HepG2 (cell line): Measurements from ENCODE around the gene GGA1. TPM values are rescaled to one million over a fixed set of nuclear protein-coding genes. Genes with fewer than 3 reads are reported as not detected.

Experiments
- ARID5B ChIP-seq: IDR thresholded peaks from 2 replicates; pipeline ENCODE4 v1.4.0; 2020; ENCODE audit warnings: mild to moderate bottlenecking, missing genetic modification reagents
- BATF2 ChIP-seq: sonication (generic); formaldehyde crosslinking; IDR thresholded peaks from 2 replicates; pipeline ENCODE4 v1.8.0; 2022; ENCODE audit warnings: mild to moderate bottlenecking, missing genetic modification reagents, moderate library complexity
- BCLAF1 ChIP-seq: fragments of 450-650 bp; IDR thresholded peaks from 2 replicates; pipeline ENCODE4 v1.6.1; 2017; ENCODE audit warnings: mild to moderate bottlenecking
- ETV6 ChIP-seq: sonication (generic); formaldehyde crosslinking; conservative IDR thresholded peaks from 2 replicates; pipeline ENCODE4 v1.4.0; 2020; ENCODE audit warnings: missing genetic modification reagents
- FOXK1 ChIP-seq: sonication (generic); formaldehyde crosslinking; IDR thresholded peaks from 2 replicates; pipeline ENCODE4 v1.4.0; 2020; ENCODE audit warnings: low read depth, missing genetic modification reagents, borderline replicate concordance
- HNRNPK ChIP-seq: fragments of 200-400 bp; formaldehyde crosslinking; IDR thresholded peaks from 2 replicates; pipeline ENCODE4 v1.6.1; 2018; ENCODE audit warnings: low read length, low read depth, moderate library complexity, mild to moderate bottlenecking; ENCODE audit not compliant: poor library complexity, severe bottlenecking
- NFAT5 ChIP-seq: sonication (generic); formaldehyde crosslinking; IDR thresholded peaks from 2 replicates; pipeline ENCODE4 v1.4.0; 2020; ENCODE audit warnings: missing genetic modification reagents
- NFYC ChIP-seq: IDR thresholded peaks from 2 replicates; pipeline ENCODE4 v1.6.1; 2016; ENCODE audit warnings: missing genetic modification reagents, missing compliant biosample characterization
- THAP7 ChIP-seq: sonication (generic); formaldehyde crosslinking; IDR thresholded peaks from 2 replicates; pipeline ENCODE4 v1.8.1; 2023; ENCODE audit warnings: mild to moderate bottlenecking, missing genetic modification reagents
- TOPORS ChIP-seq: sonication (generic); formaldehyde crosslinking; IDR thresholded peaks from 2 replicates; pipeline ENCODE4 v1.8.0; 2023; ENCODE audit warnings: mild to moderate bottlenecking, missing genetic modification reagents
- ZBTB8A ChIP-seq: sonication (generic); formaldehyde crosslinking; IDR thresholded peaks from 2 replicates; pipeline ENCODE4 v1.4.0; 2020; ENCODE audit warnings: mild to moderate bottlenecking, low read depth, missing genetic modification reagents, borderline replicate concordance
- ZFYVE20 ChIP-seq: sonication (generic); formaldehyde crosslinking; IDR thresholded peaks from 2 replicates; pipeline ENCODE4 v1.8.0; 2023; ENCODE audit warnings: low read depth, mild to moderate bottlenecking, moderate library complexity, missing genetic modification reagents, borderline replicate concordance
- ZNF557 ChIP-seq: sonication (generic); formaldehyde crosslinking; IDR thresholded peaks from 2 replicates; pipeline ENCODE4 v1.4.0; 2020; ENCODE audit warnings: missing genetic modification reagents
- polyA plus RNA-seq, 8 experiments: library from polyadenylated mRNA; depleted of rRNA in 3 of 8; stranded (reverse) in 7 of 8; unstranded in 1 of 8; fragments of >200 nt; fragmentation: Illumina TruSeq in 4 of 8; extraction: Trizol in 4 of 8; gene quantifications; 2 replicates each; pipeline versions ENCODE4 v1.2.1 to v1.2.3, GENCODE V29; 2011 to 2016; ENCODE audit warnings: low read depth in 4 of 8, missing spikeins in 1 of 8, mixed read lengths in 1 of 8; ENCODE audit not compliant: insufficient read depth in 1 of 8
- total RNA-seq, 5 experiments: library from RNA; depleted of rRNA; stranded (reverse); fragments of >200 nt; fragmentation: Illumina TruSeq; extraction: Trizol; gene quantifications; 2 replicates each; pipeline ENCODE4 v1.2.3, GENCODE V29; 2016; ENCODE audit warnings: low read depth in 1 of 5

Gene GGA1
- total and polyA plus RNA-seq, 2 of the 13 experiments (the other 11 are each of a cell fraction or from before 2014, with no cell fraction given): 29.1 to 87.2 TPM

- TF ChIP-seq ARID5B (no peak; the same call in 1 of the 2 replicates), BATF2 (no peak), ETV6 (CRISPR knock-in tag) (no peak), TOPORS (CRISPR knock-in tag) (no peak), NFYC (CRISPR knock-in tag) (peak; percentile 83), THAP7 (peak; percentile 83; the same call in 1 of the 2 replicates), FOXK1 (no peak), ZNF557 (CRISPR knock-in tag) (no peak), ZBTB8A (CRISPR knock-in tag) (no peak), ZFYVE20 (CRISPR knock-in tag) (no peak), HNRNPK (no peak), BCLAF1 (no peak), NFAT5 (no peak)
These were observed 66.6 kb downstream of the GGA1 start, which contains the start of gene LGALS1 (continued) for GRCh38 chr22:37674951-37675929.
